ENCODE results near the gene SPATA13.

- TF ChIP-seq CTCF (IDR thresholded peaks at IDR 0.05) (no peak), POLR2A (IDR thresholded peaks at IDR 0.05) (no peak), POLR2AphosphoS5 (IDR thresholded peaks at IDR 0.05) (no peak)
These were observed 115.8 kb downstream of the SPATA13 start for GRCh38 chr13:24276306-24276705.
